GM19372 (cell line): ENCODE results near the gene SSC4D.
"Not testable (repeated sequence)": the region's sequence is repeated elsewhere in the genome, so short reads cannot be mapped to it uniquely, and the experiment has no call there.

Source experiments
- ATAC-seq: cut with Tn5 transposase; IDR thresholded peaks from one replicate; pipeline ENCODE4 v1.9.1; 2021; ENCODE audit warnings: mild to moderate bottlenecking, low read depth, moderate library complexity; ENCODE audit not compliant: unreplicated experiment

Gene SSC4D

DNA sequence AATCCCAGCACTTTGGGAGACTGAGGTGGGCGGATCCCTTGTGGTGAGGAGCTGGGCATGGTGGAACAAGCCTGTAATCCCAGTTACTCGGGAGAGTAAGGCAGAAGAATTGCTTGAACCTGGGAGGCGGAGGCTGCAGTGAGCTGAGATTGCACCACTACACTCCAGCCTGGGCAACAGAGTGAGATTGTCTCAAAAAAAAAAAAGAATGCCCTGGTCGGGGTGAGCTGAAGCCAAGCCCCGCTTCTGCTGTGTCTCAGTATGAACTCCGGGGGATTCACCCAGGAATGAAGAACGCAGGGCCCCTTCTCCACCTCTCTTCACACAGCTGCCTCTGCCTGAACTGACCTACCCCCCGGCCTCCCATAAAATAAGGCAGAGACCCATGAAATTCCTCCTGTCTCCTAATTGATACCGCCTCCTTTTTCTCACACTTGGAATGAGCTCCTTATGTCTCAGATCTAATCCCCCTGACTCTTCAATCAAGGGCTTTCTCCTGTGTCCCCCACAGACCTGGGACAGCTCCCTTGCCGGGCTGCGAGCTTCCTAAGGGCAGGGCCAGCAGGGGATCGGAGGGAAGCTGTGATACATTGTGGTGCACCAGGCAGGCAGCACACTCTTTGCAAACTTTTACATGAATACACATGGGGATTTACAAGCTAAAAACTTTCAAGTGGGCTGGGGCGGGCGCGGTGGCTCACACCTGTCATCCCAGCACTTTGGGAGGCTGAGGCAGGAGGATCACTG lies 14.3 kb upstream of the SSC4D start:
- ATAC-seq = no peak

- ATAC-seq = not testable (repeated sequence)
These were observed 11.6 kb upstream of the SSC4D start for GRCh38 chr7:76421097-76421496.

GRCh38 chr7:76417654-76418310 lies 8.3 kb upstream of the SSC4D start:
- ATAC-seq = not testable (repeated sequence)

DNA sequence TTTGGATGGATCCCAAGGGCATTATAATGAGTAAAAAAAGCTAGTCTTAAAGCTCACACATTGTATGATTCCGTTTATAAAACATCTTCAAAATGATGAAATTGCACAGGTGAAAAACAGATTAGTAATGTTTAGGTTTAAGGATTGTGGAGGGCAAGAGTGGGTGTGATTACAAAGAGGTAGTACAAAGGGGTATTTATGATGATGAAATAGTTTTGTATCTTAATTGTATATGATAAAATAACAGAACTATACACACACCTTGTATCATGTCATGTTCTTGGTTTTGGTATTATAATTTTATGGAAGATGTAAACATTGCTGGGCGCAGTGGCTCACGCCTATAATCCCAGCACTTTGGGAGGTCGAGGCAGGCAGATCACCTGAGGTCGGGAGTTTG lies 2.8 kb upstream of the SSC4D start:
- ATAC-seq = no peak

DNA sequence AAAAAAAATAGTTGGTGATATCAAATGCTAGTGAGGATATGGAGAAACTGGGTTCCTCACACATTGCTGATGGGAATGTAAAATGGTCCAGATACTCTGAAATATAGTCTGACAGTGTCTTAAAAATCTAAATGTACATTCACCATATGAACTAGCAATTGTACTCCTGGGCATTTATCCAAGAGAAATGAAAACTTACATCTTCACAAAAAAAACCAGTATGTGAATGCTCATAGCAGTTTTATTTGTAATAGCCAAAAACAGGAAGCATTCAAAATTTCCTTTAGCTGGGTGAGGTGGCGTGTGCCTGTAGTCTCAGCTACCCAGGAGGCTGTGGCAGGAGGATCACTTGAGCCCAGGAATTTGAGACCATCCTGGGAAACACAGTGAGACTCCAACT lies 2.1 kb upstream of the SSC4D start:
- ATAC-seq = no peak

DNA sequence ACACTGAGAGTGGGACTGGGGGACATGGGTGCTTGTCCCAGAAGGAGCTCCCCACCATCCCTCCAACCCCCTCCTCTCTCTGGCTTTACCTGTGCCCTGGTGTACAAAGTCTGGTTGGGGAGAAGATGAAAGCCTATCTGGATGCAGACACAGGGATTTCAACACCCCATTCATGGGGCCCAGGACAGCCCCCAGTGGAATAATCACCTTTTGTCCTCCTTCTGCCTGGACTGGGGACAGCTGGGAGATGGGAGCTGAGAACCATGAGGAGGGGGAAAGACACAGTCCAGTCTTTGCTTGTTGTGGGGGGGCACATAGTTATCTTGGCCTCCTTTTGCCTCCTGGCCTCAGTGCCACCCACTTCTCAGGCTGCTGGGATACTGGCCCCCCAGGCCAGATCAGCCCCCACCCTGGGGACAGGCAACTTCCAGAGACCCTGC lies 1.4 kb downstream of the SSC4D start:
- ATAC-seq = no peak

DNA sequence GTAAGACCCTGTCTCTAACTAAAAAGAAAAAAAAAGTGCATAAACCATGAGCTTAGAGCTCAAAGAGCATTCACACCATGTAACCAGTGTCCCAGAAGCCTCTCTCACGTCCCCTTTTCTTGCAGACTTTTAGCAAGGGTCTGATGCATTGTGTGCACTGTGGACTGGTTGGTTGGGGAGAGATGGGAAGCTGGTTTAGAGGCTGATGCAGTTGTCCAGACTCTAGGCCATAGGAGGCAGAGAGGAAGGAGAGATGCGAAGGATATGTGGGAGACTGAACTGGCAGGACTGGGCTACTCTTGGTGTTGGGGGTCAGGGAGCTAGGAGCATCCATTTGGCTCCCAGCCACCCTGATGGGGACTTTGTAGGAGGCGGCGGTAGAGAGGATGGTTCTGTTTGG lies 1.8 kb downstream of the SSC4D start:
- no peak for ATAC-seq

DNA sequence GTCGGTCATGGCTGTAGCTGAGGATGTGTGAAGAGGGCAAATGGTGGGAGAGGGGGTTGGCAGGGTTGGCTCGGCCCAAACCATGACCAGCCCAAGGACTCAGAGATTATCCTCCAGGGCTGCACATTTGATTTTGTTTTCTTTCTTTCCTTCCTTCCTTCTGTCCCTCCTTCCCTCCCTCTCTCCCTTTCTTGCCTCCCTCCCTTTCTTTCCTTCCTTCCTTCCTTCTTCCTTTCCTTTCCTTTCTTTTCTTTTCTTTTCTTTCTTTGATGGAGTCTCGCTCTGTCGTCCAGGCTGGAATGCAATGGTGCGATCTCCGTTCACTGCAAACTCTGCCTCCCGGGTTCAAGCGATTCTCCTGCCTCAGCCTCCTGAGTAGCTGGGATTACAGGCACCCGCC lies 3.8 kb downstream of the SSC4D start:
- no peak for ATAC-seq

DNA sequence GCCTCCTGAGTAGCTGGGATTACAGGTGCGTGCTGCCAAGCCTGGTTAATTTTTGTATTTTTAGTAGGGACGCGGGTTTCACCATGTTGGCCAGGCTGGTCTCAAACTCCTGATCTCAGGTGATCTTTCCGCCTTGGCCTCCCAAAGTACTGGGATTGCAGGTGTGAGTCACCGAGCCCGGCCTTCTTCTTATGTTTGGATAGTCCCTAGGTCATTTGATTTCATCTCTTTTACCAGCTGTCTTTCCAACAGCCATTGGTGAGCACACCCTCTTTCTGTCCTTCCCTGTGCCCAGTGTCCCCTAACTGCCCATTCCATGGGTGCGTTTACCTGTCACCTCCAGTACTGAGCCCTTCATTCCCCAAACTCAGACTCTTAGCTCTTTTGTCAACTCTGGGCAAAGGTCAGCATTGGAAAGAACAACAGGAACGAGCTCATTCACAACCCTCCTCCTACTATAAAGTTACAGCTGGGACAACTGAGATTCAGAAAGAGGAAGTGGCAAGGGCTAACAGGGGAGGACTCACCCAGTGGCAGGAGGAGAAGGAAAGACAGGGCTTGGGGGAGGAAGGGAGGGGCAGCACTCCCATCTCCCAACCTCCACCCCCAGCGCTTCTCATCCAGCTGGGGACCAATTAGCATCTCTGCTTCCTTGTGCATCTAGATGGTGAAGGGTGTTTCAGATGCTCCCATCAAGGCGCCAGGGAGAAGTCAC lies 5.6 kb downstream of the SSC4D start:
- ATAC-seq = no peak

DNA sequence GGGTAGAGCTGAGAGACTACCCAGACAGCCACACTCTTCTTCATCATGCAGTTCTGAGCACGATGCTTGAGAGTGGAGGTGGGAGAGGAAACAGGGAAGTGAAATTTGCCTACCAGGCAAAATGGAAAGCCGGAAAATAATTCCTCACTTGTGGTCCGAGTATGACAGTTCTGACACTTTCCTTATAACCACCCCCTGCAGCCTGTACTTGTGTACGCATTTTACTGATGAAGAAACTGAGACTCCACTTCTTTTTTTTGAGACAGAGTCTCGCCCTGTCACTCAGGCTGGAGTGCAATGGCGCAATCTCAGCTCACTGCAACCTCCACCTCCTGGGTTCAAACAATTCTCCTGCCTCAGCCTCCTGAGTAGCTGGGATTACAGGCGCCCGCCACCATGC lies 6.4 kb downstream of the SSC4D start:
- ATAC-seq = not testable (repeated sequence)

DNA sequence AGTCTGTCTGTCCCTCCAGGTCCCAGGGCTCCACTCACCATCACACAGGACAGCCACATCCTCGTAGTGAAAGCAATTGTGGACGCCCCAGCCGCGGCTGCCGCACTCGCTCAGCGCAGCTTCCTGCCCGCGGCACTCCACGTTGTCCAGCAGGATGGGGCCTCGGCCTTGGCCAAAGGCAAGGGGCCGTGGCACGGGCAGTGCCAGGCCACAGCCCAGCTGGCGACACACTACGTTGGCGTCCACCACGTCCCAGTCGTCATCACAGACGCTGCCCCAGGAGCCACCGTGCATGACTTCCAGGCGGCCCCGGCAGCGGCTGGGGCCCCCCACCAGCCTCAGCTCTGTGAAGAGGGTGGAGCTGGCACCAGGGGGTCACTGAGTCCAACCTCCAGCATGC lies 9.2 kb downstream of the SSC4D start:
- ATAC-seq = no peak

- peak; percentile 31 for ATAC-seq
These were observed 11.9 kb downstream of the SSC4D start for GRCh38 chr7:76397409-76398183.

DNA sequence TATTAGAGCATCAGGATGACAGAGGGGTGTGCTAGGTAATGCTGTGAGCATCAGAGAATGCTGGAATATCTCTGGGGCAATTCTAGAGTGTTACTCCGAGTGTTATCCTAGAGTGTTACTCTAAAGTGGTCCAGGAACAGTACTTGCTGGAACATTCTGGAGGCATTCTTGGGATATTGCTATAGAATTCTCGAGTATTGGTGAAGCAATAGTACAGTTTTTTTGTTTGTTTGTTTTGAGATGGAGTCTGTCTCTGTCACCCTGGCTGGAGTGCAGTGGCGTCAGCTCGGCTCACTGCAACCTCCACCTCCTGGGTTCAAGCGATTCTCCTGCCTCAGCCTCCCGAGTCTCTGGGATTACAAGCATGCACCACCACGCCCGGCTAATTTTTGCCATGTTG lies 12.6 kb downstream of the SSC4D start:
- no peak for ATAC-seq

DNA sequence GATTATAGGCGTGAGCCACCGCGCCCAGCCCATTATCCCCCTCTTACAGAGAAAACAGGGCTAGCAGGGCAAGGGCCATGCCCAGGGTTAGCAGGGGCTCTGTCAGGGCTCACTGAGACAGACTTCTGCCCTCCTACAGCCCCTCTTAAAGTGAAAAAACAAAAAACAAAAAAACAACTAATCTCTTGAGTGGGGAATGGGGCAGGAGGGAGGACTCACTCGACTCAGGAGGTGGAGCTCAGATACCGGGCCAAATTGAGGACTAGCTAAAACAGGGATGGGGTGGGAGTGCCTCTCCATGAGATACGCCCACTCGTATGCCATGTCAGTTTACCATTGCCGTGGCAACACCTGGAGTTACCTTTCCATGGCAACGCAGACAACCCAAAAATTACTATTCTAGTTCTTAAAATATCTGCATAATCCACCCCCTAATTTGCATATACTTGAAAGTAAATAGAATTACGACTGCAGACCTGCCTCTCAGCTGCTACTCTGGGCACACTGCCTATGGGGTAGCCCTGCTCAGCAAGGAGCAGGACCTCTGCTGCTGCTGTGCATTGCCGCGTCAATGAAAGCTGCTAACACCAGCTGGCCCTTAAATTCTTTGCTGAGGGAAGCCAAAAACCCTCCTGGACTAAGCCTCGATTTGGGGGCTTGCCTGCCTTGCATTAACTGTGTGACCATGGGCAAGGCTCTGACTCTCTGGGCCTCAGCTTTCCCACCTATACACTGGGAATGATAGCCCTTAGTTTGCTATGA lies 13.4 kb downstream of the SSC4D start:
- ATAC-seq = no peak

GRCh38 chr7:76395605-76395964 lies 13.9 kb downstream of the SSC4D start:
- ATAC-seq = not testable (repeated sequence)

DNA sequence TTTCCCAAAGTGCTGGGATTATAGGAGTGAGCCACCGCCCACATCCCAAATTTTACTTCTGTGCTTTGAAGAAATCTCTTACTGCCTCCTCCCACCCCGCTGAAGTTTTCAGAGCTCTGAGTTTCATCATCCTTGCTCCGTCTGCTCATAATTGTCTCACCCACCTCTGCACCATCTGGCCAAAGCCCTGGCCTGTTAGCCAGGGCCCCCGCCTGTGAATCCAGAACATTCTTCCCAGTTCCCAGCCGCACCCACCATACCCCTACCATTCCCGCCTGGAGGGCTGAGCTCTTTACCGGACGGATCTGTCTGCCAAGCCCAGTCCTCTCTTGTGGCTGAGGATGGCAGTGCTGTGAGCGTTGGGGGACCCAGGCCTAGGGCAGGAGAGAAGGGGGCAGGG lies 14.5 kb downstream of the SSC4D start:
- ATAC-seq = no peak

GRCh38 chr7:76393116-76394031 lies 16.1 kb downstream of the SSC4D start:
- ATAC-seq = peak; percentile 77

DNA sequence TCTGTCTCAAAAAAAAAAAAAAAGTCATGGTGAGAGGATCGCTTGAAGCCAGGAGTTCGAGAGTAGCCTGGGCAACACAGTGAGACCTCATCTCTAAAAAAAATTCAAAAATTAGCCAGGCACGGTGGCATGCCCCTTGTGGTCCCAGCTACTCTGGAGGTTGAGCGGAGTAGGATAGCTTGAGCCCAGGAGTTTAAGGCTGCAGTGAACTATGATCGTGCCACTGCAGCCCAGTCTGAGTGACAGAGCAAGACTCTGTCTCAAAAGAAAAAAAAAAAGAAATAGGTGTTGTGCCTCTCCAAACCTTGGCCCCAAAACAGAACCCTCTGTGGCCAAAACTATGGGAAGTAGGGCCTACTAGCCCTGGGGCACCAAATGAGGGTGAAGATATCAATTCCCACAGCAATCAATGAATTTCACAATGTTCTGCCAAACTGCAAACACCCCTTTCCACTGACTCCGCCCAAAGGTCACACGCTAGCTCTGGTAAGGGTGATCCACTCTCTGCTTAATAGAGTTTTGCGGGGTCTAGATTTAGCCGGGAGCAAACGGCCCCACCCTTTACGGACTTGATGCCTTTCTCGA lies 16.9 kb downstream of the SSC4D start:
- ATAC-seq = no peak

DNA sequence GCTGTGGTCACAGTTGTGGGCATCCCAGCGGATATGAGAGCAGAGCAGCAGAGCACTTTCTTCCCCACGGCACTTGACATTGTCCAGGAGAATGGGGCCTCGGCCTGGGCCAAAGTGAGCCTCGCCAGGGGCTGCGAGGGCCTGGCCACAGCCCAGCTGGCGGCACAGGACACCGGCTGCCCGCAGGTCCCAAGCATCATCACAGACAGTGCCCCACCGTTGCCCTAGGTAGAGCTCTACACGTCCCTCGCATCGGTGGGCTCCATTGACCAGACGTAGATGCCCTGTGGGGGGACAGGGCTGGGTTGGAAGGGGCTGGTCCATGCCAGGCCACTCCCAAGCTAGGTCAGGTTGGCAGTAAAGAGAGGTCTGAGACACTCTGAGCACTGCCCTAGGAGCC lies 19.4 kb downstream of the SSC4D start:
- no peak for ATAC-seq
